ENCODE measurements around the gene MAP3K5. TPM values are rescaled to one million over a fixed set of nuclear protein-coding genes. Genes with fewer than 3 reads are reported as not detected.

The MAP3K5 gene
- total and polyA plus RNA-seq, 2 of the 8 experiments (the other 6 are each of a cell fraction or from before 2014, with no cell fraction given) = 0.63 to 2.6 TPM

DNA sequence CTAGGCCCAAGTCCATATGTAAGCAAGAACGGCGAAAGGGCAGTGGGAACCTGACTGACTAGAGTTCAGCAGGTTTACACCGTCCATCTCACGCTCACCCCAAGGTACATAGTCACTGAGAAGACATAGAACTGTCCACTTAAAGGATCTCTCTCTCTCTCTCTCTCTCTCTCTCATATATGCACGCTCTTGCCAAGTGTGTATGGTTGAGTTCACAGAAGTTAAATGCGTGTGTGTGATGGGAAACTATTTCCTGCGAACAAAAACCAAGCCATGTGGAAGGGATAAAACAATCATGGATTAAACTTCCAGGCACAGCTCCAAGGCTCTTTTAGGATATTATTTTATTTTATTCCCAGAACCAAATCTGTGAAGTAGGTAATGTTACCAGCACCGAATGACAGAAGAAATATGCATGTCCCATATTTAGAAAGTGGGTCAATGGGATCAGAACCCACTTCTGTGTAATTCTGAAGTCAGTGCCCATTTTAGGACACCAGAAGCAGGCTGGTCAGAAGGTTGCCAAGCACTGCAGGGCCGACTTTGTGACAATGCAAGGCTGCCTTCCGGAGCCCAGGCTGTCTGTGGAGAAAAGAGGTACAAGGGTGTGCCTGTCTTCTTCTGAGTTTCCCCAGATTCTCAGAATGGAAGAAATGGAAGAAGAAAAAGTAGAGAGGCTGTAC lies 192.8 kb downstream of the MAP3K5 start:
- no peak overlapping the region for H3K9ac ChIP-seq (replicated peaks in 1 of 4; ENCODE audit: extremely low read depth in 1 of 4, low read depth in 3 of 4, low read length in 3 of 4)
- H3K14ac ChIP-seq (ENCODE audit: insufficient read length) = no peak overlapping the region
- H3K27ac ChIP-seq (ENCODE audit: low read depth, low read length) = no peak overlapping the region
- 98% methylated on average over 10 of the region's 10 CpGs; no CpG with 5 or more reads in 1 of the 2 experiments for WGBS, 2 experiments (ENCODE audit: extremely low coverage in 1 of 2, insufficient coverage in 1 of 2, insufficient read length in 1 of 2, insufficient replicate concordance in 2 of 2, low coverage in 1 of 2, low lambda C conversion rate in 2 of 2, missing lambda C conversion rate in 1 of 2)
- no peak overlapping the region for H3K4ac ChIP-seq (replicated peaks; ENCODE audit: insufficient read length, low read depth, low read length)
- no peak overlapping the region for H2BK12ac ChIP-seq (ENCODE audit: low read depth, low read length)
- no peak overlapping the region for H2AK5ac ChIP-seq (ENCODE audit: low read depth, low read length)
- no peaks in the 10 kb centered on the region for H3K79me2 ChIP-seq (ENCODE audit: control insufficient read depth in 1 of 2, insufficient read depth in 2 of 2, low read length in 2 of 2)
- no peak overlapping the region for H2BK5ac ChIP-seq (ENCODE audit: low read depth, low read length)
- H2BK15ac ChIP-seq (ENCODE audit: low read length) = no peak overlapping the region
- H4K91ac ChIP-seq (replicated peaks; ENCODE audit: insufficient read length, low read length) = no peak overlapping the region
- FAIRE-seq = no peak
- ChIA-PET CTCF (ENCODE audit: partially characterized antibody) (interaction anchor here (0.7 to 1.5 kb wide), 2 partner anchors 8 to 327 kb away, joined by 3 to 4 read pairs; no protein-coding TSS in a partner anchor), POLR2A (ENCODE audit: partially characterized antibody) (no interaction called here)
- no peak overlapping the region; the same call in 1 of the 2 replicates for H4K8ac ChIP-seq (ENCODE audit: extremely low read depth, insufficient read depth, low read length)
- H3K23me2 ChIP-seq (ENCODE audit: low read depth, low read length) = no peaks in the 10 kb centered on the region; the same call in 1 of the 2 replicates
- H3K4me1 ChIP-seq (replicated peaks in 1 of 4; ENCODE audit: control insufficient read depth in 3 of 4, insufficient read depth in 4 of 4, low read length in 3 of 4) = peaks cover 0 to under 1% (median 0%) of the 10 kb centered on the region in 4 experiments; a peak in 1 of 7 replicates
- no peak overlapping the region for H3K18ac ChIP-seq (ENCODE audit: extremely low read depth, low read length)
- no peak overlapping the region for H3K4me2 ChIP-seq (ENCODE audit: insufficient read depth in 1 of 2, low read depth in 2 of 2, low read length in 2 of 2)
- no peak overlapping the region for H4K5ac ChIP-seq (ENCODE audit: insufficient read length, low read depth, low read length)
- H3K23ac ChIP-seq (ENCODE audit: insufficient read length) = no peak overlapping the region
- no peak for DNase-seq (ENCODE audit: low read depth in 1 of 2, low spot score in 2 of 2)
- no peak overlapping the region for H3K4me3 ChIP-seq (ENCODE audit: extremely low read depth in 1 of 4, insufficient read depth in 2 of 4, low read depth in 3 of 4, low read length in 4 of 4)
- no peaks in the 10 kb centered on the region for H3K79me1 ChIP-seq (ENCODE audit: low read depth, low read length)
- H3K36me3 ChIP-seq (ENCODE audit: control insufficient read depth in 2 of 4, insufficient read depth in 4 of 4, low read length in 3 of 4) = no peaks in the 10 kb centered on the region
- H2BK120ac ChIP-seq (replicated peaks; ENCODE audit: low read depth, low read length) = no peak overlapping the region
- H4K20me1 ChIP-seq (replicated peaks in 1 of 2; ENCODE audit: control insufficient read depth in 1 of 2, insufficient read depth in 2 of 2, low read length in 2 of 2) = no peaks in the 10 kb centered on the region
- no peaks in the 10 kb centered on the region for H3K27me3 ChIP-seq (replicated peaks in 1 of 4; ENCODE audit: control insufficient read depth in 3 of 4, extremely low read depth in 1 of 4, insufficient read depth in 3 of 4, low read length in 3 of 4)
- no peak overlapping the region for H3K56ac ChIP-seq (replicated peaks; ENCODE audit: insufficient read length, low read depth, low read length)
- no peaks in the 10 kb centered on the region for H3K9me3 ChIP-seq (ENCODE audit: insufficient read depth in 2 of 2, low read depth in 1 of 2, low read length in 1 of 2)
- H2BK20ac ChIP-seq (ENCODE audit: low read length) = no peak overlapping the region
- H2AFZ ChIP-seq (ENCODE audit: low read length) = no peak overlapping the region
- TF ChIP-seq SP1 (IDR thresholded peaks at IDR 0.05; ENCODE audit: low read depth, low read length) = no peak
- no peak for TF ChIP-seq YY1 (IDR thresholded peaks at IDR 0.05; ENCODE audit: low read depth, low read length)
- TF ChIP-seq RXRA (IDR thresholded peaks at IDR 0.05; ENCODE audit: insufficient read depth, low read depth, low read length) = no peak
- no peak for TF ChIP-seq HDAC2 (IDR thresholded peaks at IDR 0.05; ENCODE audit: borderline replicate concordance in 1 of 2, low read depth in 2 of 2, low read length in 2 of 2)
- TF ChIP-seq, protein P1, sequence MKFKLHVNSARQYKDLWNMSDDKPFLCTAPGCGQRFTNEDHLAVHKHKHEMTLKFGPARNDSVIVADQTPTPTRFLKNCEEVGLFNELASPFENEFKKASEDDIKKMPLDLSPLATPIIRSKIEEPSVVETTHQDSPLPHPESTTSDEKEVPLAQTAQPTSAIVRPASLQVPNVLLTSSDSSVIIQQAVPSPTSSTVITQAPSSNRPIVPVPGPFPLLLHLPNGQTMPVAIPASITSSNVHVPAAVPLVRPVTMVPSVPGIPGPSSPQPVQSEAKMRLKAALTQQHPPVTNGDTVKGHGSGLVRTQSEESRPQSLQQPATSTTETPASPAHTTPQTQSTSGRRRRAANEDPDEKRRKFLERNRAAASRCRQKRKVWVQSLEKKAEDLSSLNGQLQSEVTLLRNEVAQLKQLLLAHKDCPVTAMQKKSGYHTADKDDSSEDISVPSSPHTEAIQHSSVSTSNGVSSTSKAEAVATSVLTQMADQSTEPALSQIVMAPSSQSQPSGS (IDR thresholded peaks at IDR 0.05; ENCODE audit: low read length) = no peak
- TF ChIP-seq GABPA (IDR thresholded peaks at IDR 0.05; ENCODE audit: borderline replicate concordance, insufficient read depth, low read length) = no peak

Data from H1 (cell line).